Breast epithelium (tissue), 3 donors: Measurements from ENCODE around the gene AGAP1.

Source experiments
- POLR2A ChIP-seq: fragments of 450-650 bp; IDR thresholded peaks from one replicate; pipeline ENCODE4 v1.6.1; 2016; ENCODE audit warnings: antibody characterized with exemption, mild to moderate bottlenecking, moderate library complexity
- POLR2AphosphoS5 ChIP-seq, 3 donors: sonication (generic); formaldehyde crosslinking; IDR thresholded peaks; one replicate each; pipeline ENCODE4 v1.6.1; 2017; ENCODE audit warnings: antibody characterized with exemption in 3 of 3

GRCh38 chr2:235654103-235654813 lies 160.4 kb downstream of the AGAP1 start:
- TF ChIP-seq POLR2AphosphoS5 (IDR thresholded peaks at IDR 0.05) (no peak), POLR2A (no peak)
